ENCODE results near the gene OR5AR1.

Gene OR5AR1

GRCh38 chr11:56705784-56706396 lies 42.4 kb downstream of the OR5AR1 start:
- peaks cover 6% of the 10 kb centered on the region for H3K9me3 Mint-ChIP-seq
- H3K27ac Mint-ChIP-seq, result no peak overlapping the region
- no peaks in the 10 kb centered on the region for H3K4me1 Mint-ChIP-seq (ENCODE audit: low read depth)
- H3K36me3 Mint-ChIP-seq (ENCODE audit: low read depth), result no peaks in the 10 kb centered on the region
- no peak overlapping the region for H3K4me3 Mint-ChIP-seq
- H3K27me3 Mint-ChIP-seq, result no peaks in the 10 kb centered on the region

GRCh38 chr11:56706486-56706885 lies 43.0 kb downstream of the OR5AR1 start:
- Mint-ChIP-seq H3K36me3 (ENCODE audit: low read depth) (no peaks in the 10 kb centered on the region), H3K27me3 (no peaks in the 10 kb centered on the region), H3K9me3 (peaks cover 6% of the 10 kb centered on the region)

GRCh38 chr11:56714206-56714605 lies 50.7 kb downstream of the OR5AR1 start:
- Mint-ChIP-seq H3K4me1 (ENCODE audit: low read depth) (no peaks in the 10 kb centered on the region), H3K27me3 (no peaks in the 10 kb centered on the region), H3K9me3 (peaks cover 6% of the 10 kb centered on the region), H3K4me3 (no peak overlapping the region), H3K36me3 (ENCODE audit: low read depth) (no peaks in the 10 kb centered on the region), H3K27ac (no peak overlapping the region)

More at GRCh38 chr11:56706486-56706885, 43.0 kb downstream of the OR5AR1 start:
- no peak overlapping the region for H3K4me3 Mint-ChIP-seq
- H3K4me1 Mint-ChIP-seq (ENCODE audit: low read depth), result no peaks in the 10 kb centered on the region
- no peak overlapping the region for H3K27ac Mint-ChIP-seq

Data from stimulated activated naive CD8-positive, alpha-beta T cell treated with anti-CD3 and anti-CD28 coated beads, Interleukin-15, Interleukin-2, amounts not matched to agents 100 ng/mL and 50 ng/mL, for 24 hours (primary cell).